T-cell (primary cell): Measurements from ENCODE around the gene DENND2A. TPM values are rescaled to one million over a fixed set of nuclear protein-coding genes. Genes with fewer than 3 reads are reported as not detected.
"Not testable (repeated sequence)": the region's sequence is repeated elsewhere in the genome, so short reads cannot be mapped to it uniquely, and the experiment has no call there.

ENCODE experiments used
- ATAC-seq, 4 experiments: fragments of 200-7000 bp in 3 of 4; fragments of 150-1000 bp in 1 of 4; cut with Tn5 transposase; replicated peaks in 1 of 4; 1 replicate in 3 of 4; 2 replicates in 1 of 4; pipeline ENCODE4 v1.10.0; 2021; ENCODE audit warnings: moderate library complexity in 3 of 4, mild to moderate bottlenecking in 2 of 4, moderate number of reproducible peaks in 1 of 4
- CTCF ChIA-PET, 2 donors: fragments of 300-600 bp; sonication (Branson Sonifier 250); formaldehyde crosslinking; loops; one replicate each; lab custom pipeline; 2022; ENCODE audit warnings: antibody characterized with exemption in 2 of 2; lab: Charles Lee
- POLR2A ChIA-PET, 2 donors: fragments of 300-600 bp; sonication (Branson Sonifier 250); formaldehyde crosslinking; loops; one replicate each; lab custom pipeline; 2022; ENCODE audit warnings: antibody characterized with exemption in 2 of 2; lab: Charles Lee
- DNase-seq, 35 experiments: peaks; one replicate each; pipeline versions ENCODE4 v3.0.0 to v3.0.0-alpha.2; 2013 to 2023
- H3K27ac ChIP-seq: one replicate; pipeline ENCODE4 v1.5.1; 2013; ENCODE audit warnings: low read length
- H3K27me3 ChIP-seq, 2 experiments: replicated peaks in 1 of 2; 1 replicate in 1 of 2; 2 replicates in 1 of 2; pipeline versions ENCODE4 v1.6.1 to v1.7.0; 2013; ENCODE audit warnings: low read length in 1 of 2, mixed read lengths in 1 of 2; ENCODE audit not compliant: control insufficient read depth in 2 of 2, insufficient read depth in 2 of 2; ENCODE audit errors: extremely low read depth in 1 of 2
- H3K36me3 ChIP-seq, 2 donors: 1 replicate in 1 of 2; 2 replicates in 1 of 2; pipeline versions ENCODE4 v1.6.1 to v1.7.0; 2013; ENCODE audit warnings: low read length in 1 of 2; ENCODE audit not compliant: control insufficient read depth in 2 of 2, insufficient read depth in 1 of 2; ENCODE audit errors: extremely low read depth in 1 of 2
- H3K4me1 ChIP-seq, 2 experiments: 1 replicate in 1 of 2; 2 replicates in 1 of 2; pipeline versions ENCODE4 v1.6.1 to v1.7.0; 2013; ENCODE audit warnings: low read length in 2 of 2, mixed read lengths in 1 of 2; ENCODE audit not compliant: insufficient read depth in 2 of 2, control insufficient read depth in 1 of 2; ENCODE audit errors: extremely low read depth in 1 of 2
- H3K4me3 ChIP-seq, 2 donors: 1 replicate in 1 of 2; 2 replicates in 1 of 2; pipeline versions ENCODE4 v1.5.1 to v1.7.0; 2013; ENCODE audit warnings: mild to moderate bottlenecking in 2 of 2, low read length in 1 of 2, moderate library complexity in 1 of 2; ENCODE audit not compliant: control insufficient read depth in 1 of 2; ENCODE audit errors: extremely low read depth in 1 of 2
- H3K9me3 ChIP-seq: 2 replicates; pipeline ENCODE4 v1.7.0; 2013
- H3K27ac Mint-ChIP-seq, 2 donors: one replicate each; pipeline ENCODE4 v1.8.0; 2020 to 2021; ENCODE audit warnings: mild to moderate bottlenecking in 2 of 2, mixed read lengths in 2 of 2
- H3K27me3 Mint-ChIP-seq, 2 donors: one replicate each; pipeline ENCODE4 v1.8.0; 2021 to 2022; ENCODE audit warnings: mixed read lengths in 2 of 2
- H3K36me3 Mint-ChIP-seq: one replicate; pipeline ENCODE4 v1.8.0; 2021; ENCODE audit warnings: mixed read lengths
- H3K4me1 Mint-ChIP-seq, 3 donors: one replicate each; pipeline ENCODE4 v1.8.0; 2020 to 2022; ENCODE audit warnings: mixed read lengths in 3 of 3, mild to moderate bottlenecking in 1 of 3
- H3K4me3 Mint-ChIP-seq, 3 donors: one replicate each; pipeline ENCODE4 v1.8.0; 2020 to 2022; ENCODE audit warnings: mild to moderate bottlenecking in 3 of 3, mixed read lengths in 3 of 3, moderate library complexity in 3 of 3
- H3K9me3 Mint-ChIP-seq, 3 donors: one replicate each; pipeline ENCODE4 v1.8.0; 2020 to 2022; ENCODE audit warnings: mixed read lengths in 3 of 3
- WGBS: methylation state at CpG from one replicate; pipeline ENCODE4 v1.1.5; 2013; ENCODE audit warnings: missing lambda C conversion rate; ENCODE audit not compliant: insufficient coverage; 5-methylcytosine and 5-hydroxymethylcytosine counted together
- total RNA-seq, 35 experiments: library from RNA in 6 of 35; stranded (reverse) in 6 of 35; fragments of 120-200 nt in 1 of 35; gene quantifications; one replicate each; pipeline versions ENCODE4 v1.2.1 to v1.2.4 and lab custom pipeline; 2013 to 2026

DENND2A gene
- total RNA-seq, 5 donors from 2014 or later (not counting 1 experiment from before 2014, with no cell fraction given) = 0.09 TPM; not detected in 4

DNA sequence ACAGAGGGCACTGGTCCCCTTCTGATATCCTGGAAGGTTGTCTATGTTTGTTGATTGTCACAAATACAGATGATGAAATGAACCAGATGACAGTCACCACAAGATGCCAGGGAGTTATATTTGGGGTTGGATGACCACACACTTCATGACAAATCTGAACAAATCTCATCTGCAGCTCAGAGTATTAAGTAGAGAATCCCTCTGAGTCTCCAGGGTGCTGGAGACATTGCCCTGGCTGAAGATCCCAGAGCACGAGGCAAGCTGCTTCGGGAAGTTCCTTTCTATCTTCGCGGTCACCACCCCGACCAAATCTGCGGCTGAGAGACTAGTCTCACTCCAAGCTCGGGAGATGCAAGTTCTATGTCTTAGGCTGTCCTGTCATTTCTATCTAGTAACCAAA is 9.0 kb downstream of the DENND2A start:
- Histone ChIP-seq H3K36me3 (no peaks in the 10 kb centered on the region), H3K27ac (no peak overlapping the region), H3K4me1 (no peaks in the 10 kb centered on the region), H3K4me3 (no peak overlapping the region), H3K9me3 (no peaks in the 10 kb centered on the region), H3K27me3 (peaks cover 3 to 26% of the 10 kb centered on the region in 2 experiments)
- ChIA-PET CTCF (no interaction called here), POLR2A (no interaction called here)
- 80% methylated on average over 4 of the region's 7 CpGs for WGBS
- ATAC-seq = no peak
- H3K36me3 Mint-ChIP-seq = no peaks in the 10 kb centered on the region
- no peak overlapping the region for H3K27ac Mint-ChIP-seq
- H3K4me1 Mint-ChIP-seq = no peaks in the 10 kb centered on the region
- H3K4me3 Mint-ChIP-seq = no peak overlapping the region
- DNase-seq = no peak
- no peaks in the 10 kb centered on the region for H3K9me3 Mint-ChIP-seq
- H3K27me3 Mint-ChIP-seq = peaks cover 22 to 25% of the 10 kb centered on the region in 2 donors

- Histone ChIP-seq H3K4me3 (no peak overlapping the region), H3K27me3 (peaks cover 3 to 23% of the 10 kb centered on the region in 2 experiments), H3K9me3 (no peaks in the 10 kb centered on the region), H3K27ac (no peak overlapping the region), H3K36me3 (no peaks in the 10 kb centered on the region), H3K4me1 (no peaks in the 10 kb centered on the region)
- no peak for ATAC-seq
- ChIA-PET CTCF (no interaction called here), POLR2A (no interaction called here)
- Mint-ChIP-seq H3K9me3 (no peaks in the 10 kb centered on the region), H3K4me1 (no peaks in the 10 kb centered on the region), H3K36me3 (no peaks in the 10 kb centered on the region), H3K4me3 (no peak overlapping the region), H3K27me3 (peaks cover 20 to 22% of the 10 kb centered on the region in 2 donors), H3K27ac (no peak overlapping the region)
- WGBS = 33% methylated on average over 3 of the region's 6 CpGs
- DNase-seq = no peak
These were observed 9.6 kb downstream of the DENND2A start for GRCh38 chr7:140631021-140631420.

GRCh38 chr7:140625908-140626868 is 14.4 kb downstream of the DENND2A start:
- POLR2A ChIA-PET = interaction anchor here in 1 of 2 donors (0.6 kb wide), 1 partner anchor 487 kb away, joined by 3 read pairs; no protein-coding TSS in a partner anchor
- Histone ChIP-seq H3K27ac (no peak overlapping the region), H3K36me3 (no peaks in the 10 kb centered on the region), H3K4me1 (no peaks in the 10 kb centered on the region), H3K27me3 (peaks cover 0 to 13% of the 10 kb centered on the region in 2 experiments), H3K4me3 (no peak overlapping the region), H3K9me3 (no peaks in the 10 kb centered on the region)
- ATAC-seq = no peak
- H3K4me3 Mint-ChIP-seq = no peak overlapping the region
- peaks cover 0 to 5% of the 10 kb centered on the region in 2 donors for H3K27me3 Mint-ChIP-seq
- no peaks in the 10 kb centered on the region for H3K36me3 Mint-ChIP-seq
- no peak for DNase-seq
- CTCF ChIA-PET = no interaction called here
- WGBS = 78% methylated on average over 7 of the region's 17 CpGs
- no peak overlapping the region for H3K27ac Mint-ChIP-seq
- no peaks in the 10 kb centered on the region for H3K4me1 Mint-ChIP-seq
- no peaks in the 10 kb centered on the region for H3K9me3 Mint-ChIP-seq

GRCh38 chr7:140625192-140625558 is 15.4 kb downstream of the DENND2A start:
- DNase-seq, H3K4me3 ChIP-seq, POLR2A ChIA-PET, ATAC-seq, H3K27me3 Mint-ChIP-seq, H3K27ac ChIP-seq, H3K9me3 Mint-ChIP-seq, H3K27ac Mint-ChIP-seq, H3K9me3 ChIP-seq, H3K36me3 Mint-ChIP-seq, H3K4me1 ChIP-seq, H3K4me3 Mint-ChIP-seq, H3K4me1 Mint-ChIP-seq, H3K36me3 ChIP-seq, CTCF ChIA-PET, H3K27me3 ChIP-seq: not testable (repeated sequence)
- WGBS = 98% methylated on average over 8 of the region's 10 CpGs

DNA sequence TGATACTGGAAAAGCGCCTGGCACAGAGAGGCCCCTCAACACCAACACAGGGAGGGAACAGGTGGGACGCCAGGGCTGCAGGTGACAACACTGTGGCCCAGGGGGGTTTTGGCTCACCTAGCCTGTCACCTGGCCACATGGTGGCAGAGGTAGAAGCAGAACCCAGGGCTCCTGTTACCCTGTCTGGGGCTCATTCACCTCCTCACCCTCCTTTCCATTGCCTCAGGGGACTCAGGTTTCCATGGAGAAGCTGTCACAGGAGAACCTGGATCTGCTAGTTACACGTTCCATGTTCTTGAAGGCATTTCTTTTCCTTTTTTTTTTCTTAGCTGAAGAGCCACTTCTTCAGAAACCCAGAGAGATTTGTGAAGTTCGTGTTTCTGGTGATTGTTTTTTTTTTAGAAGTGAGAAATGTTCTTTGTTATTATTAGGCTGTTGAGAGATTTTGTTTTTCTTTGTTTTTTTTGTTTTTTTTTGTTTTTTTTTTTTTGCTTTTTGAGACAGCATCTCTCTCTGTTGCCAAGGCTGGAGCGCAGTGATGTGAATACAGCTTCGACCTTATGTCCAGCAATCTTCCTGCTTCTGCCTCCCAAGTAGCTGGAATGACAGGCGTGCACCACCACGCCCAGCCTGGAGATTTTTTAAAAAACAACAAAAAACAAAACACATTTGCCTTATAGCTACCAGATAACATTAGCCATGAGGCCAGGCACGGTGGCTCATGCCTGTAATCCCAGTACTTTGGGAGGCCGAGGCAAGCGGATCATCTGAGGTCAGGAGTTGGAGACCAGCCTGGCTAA is 16.0 kb downstream of the DENND2A start:
- Histone ChIP-seq H3K27me3 (peaks cover 0 to 9% of the 10 kb centered on the region in 2 experiments), H3K4me1 (no peaks in the 10 kb centered on the region), H3K9me3 (no peaks in the 10 kb centered on the region), H3K4me3 (no peak overlapping the region), H3K27ac (no peak overlapping the region), H3K36me3 (no peaks in the 10 kb centered on the region)
- CTCF ChIA-PET = no interaction called here
- no peaks in the 10 kb centered on the region for H3K4me1 Mint-ChIP-seq
- H3K9me3 Mint-ChIP-seq = no peaks in the 10 kb centered on the region
- no peak overlapping the region for H3K27ac Mint-ChIP-seq
- no peak overlapping the region for H3K4me3 Mint-ChIP-seq
- DNase-seq = no peak
- peaks cover 0 to 4% of the 10 kb centered on the region in 2 donors for H3K27me3 Mint-ChIP-seq
- POLR2A ChIA-PET = no interaction called here
- ATAC-seq = no peak
- WGBS = 88% methylated on average over 3 of the region's 11 CpGs
- no peaks in the 10 kb centered on the region for H3K36me3 Mint-ChIP-seq

DNA sequence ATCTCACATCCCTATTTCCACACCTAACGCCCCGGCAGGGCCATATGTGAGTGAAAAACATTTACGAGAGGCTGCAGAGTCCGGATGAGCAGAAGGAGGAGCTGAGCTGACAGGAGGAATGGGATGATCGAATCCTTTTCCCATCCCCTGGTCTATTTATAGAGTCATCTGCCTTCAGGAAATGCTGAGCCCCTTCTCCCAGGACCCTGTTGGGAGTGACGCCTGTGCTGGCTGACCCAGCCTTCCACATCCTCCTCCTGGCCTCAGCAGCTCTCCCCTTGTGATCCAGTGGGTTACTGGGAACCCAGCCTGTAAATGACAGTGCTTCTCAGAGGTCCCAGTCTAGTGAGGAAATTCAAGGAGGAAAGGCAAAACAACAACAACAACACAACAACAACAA is 16.6 kb downstream of the DENND2A start:
- H3K9me3 ChIP-seq = no peaks in the 10 kb centered on the region
- Mint-ChIP-seq H3K27ac (no peak overlapping the region), H3K4me1 (no peaks in the 10 kb centered on the region), H3K27me3 (peaks cover 0 to 4% of the 10 kb centered on the region in 2 donors), H3K4me3 (no peak overlapping the region), H3K9me3 (no peaks in the 10 kb centered on the region), H3K36me3 (no peaks in the 10 kb centered on the region)
- no peak for ATAC-seq
- WGBS = no CpG with 5 or more reads among the region's 6 CpGs
- no peak for DNase-seq
- no peak overlapping the region for H3K4me3 ChIP-seq
- H3K27ac ChIP-seq = no peak overlapping the region
- H3K27me3 ChIP-seq = peaks cover 0 to 9% of the 10 kb centered on the region in 2 experiments
- no peaks in the 10 kb centered on the region for H3K4me1 ChIP-seq
- ChIA-PET POLR2A (no interaction called here), CTCF (no interaction called here)
- H3K36me3 ChIP-seq = no peaks in the 10 kb centered on the region
